HL-60 (cell line): ENCODE measurements around the gene ZFYVE28.

Source experiments
- SPI1 ChIP-seq: IDR thresholded peaks from 2 replicates; pipeline ENCODE4 v1.6.1; 2012; ENCODE audit warnings: low read depth, mild to moderate bottlenecking, borderline replicate concordance
- TF ChIP-seq, protein P1 (sequence below): IDR thresholded peaks from one replicate; pipeline ENCODE4 v1.5.1; 2011; ENCODE audit warnings: low read length, control low read depth, inconsistent platforms; ENCODE audit not compliant: insufficient read depth

DNA sequence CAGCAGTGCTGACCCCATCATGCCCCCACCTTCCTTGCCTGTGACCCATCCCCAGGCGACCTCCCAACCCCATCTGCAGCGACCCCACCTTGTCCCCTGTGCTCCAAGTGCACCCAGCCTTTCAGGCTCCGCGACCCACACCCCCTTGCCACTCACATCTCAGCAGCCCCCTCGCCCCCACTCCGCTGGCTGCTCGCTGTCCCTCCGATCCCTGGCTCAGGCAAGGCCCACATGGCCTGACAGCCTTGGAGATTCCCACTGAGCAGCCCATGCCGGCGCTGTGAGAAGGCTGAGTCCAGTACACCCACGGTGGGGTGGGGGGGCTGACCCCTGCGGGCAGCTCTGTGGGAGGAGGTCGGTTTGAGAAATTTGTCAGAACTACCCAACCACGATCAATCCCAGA, 9.1 kb downstream of the ZFYVE28 start:
- TF ChIP-seq, protein P1, sequence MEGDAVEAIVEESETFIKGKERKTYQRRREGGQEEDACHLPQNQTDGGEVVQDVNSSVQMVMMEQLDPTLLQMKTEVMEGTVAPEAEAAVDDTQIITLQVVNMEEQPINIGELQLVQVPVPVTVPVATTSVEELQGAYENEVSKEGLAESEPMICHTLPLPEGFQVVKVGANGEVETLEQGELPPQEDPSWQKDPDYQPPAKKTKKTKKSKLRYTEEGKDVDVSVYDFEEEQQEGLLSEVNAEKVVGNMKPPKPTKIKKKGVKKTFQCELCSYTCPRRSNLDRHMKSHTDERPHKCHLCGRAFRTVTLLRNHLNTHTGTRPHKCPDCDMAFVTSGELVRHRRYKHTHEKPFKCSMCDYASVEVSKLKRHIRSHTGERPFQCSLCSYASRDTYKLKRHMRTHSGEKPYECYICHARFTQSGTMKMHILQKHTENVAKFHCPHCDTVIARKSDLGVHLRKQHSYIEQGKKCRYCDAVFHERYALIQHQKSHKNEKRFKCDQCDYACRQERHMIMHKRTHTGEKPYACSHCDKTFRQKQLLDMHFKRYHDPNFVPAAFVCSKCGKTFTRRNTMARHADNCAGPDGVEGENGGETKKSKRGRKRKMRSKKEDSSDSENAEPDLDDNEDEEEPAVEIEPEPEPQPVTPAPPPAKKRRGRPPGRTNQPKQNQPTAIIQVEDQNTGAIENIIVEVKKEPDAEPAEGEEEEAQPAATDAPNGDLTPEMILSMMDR, result no peak
- TF ChIP-seq SPI1, result no peak
